ENCODE data around the gene RNF144B. TPM values are rescaled to one million over a fixed set of nuclear protein-coding genes. Genes with fewer than 3 reads are reported as not detected.

The RNF144B gene
- total and polyA plus RNA-seq, 2 of the 13 experiments (the other 11 are each of a cell fraction or from before 2014, with no cell fraction given) = 1.8 to 4.3 TPM

DNA sequence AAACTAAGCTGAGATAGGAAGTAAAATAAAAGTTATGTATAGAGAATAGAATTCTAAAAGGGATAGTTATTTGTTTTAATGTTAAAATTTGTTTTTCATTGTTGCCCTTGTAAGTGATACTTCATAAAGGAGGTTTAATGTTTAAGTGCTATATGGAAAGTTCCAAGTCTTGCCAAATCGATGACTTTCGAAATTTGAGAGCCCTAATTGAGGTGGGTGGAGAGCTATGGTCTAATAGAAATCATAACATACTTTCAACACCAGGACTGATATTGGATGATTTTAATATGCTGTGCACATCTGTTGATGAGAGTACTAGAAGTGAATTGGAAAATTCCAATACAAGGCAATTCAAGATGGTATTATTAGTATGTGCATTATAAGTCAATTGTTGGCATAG lies 64.6 kb downstream of the RNF144B start:
- no peak for TF ChIP-seq ZNF180 (CRISPR knock-in tag; IDR thresholded peaks at IDR 0.05; ENCODE audit: borderline replicate concordance, low read depth)
- TF ChIP-seq, protein P1, sequence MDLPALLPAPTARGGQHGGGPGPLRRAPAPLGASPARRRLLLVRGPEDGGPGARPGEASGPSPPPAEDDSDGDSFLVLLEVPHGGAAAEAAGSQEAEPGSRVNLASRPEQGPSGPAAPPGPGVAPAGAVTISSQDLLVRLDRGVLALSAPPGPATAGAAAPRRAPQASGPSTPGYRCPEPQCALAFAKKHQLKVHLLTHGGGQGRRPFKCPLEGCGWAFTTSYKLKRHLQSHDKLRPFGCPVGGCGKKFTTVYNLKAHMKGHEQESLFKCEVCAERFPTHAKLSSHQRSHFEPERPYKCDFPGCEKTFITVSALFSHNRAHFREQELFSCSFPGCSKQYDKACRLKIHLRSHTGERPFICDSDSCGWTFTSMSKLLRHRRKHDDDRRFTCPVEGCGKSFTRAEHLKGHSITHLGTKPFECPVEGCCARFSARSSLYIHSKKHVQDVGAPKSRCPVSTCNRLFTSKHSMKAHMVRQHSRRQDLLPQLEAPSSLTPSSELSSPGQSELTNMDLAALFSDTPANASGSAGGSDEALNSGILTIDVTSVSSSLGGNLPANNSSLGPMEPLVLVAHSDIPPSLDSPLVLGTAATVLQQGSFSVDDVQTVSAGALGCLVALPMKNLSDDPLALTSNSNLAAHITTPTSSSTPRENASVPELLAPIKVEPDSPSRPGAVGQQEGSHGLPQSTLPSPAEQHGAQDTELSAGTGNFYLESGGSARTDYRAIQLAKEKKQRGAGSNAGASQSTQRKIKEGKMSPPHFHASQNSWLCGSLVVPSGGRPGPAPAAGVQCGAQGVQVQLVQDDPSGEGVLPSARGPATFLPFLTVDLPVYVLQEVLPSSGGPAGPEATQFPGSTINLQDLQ (CRISPR knock-in tag; IDR thresholded peaks at IDR 0.05) = no peak
- no peak for TF ChIP-seq SALL1 (CRISPR knock-in tag; IDR thresholded peaks at IDR 0.05)
- TF ChIP-seq KLF9 (CRISPR knock-in tag; IDR thresholded peaks at IDR 0.05; ENCODE audit: low read depth) = no peak
- TF ChIP-seq, protein P2, sequence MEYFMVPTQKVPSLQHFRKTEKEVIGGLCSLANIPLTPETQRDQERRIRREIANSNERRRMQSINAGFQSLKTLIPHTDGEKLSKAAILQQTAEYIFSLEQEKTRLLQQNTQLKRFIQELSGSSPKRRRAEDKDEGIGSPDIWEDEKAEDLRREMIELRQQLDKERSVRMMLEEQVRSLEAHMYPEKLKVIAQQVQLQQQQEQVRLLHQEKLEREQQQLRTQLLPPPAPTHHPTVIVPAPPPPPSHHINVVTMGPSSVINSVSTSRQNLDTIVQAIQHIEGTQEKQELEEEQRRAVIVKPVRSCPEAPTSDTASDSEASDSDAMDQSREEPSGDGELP (IDR thresholded peaks at IDR 0.05; ENCODE audit: borderline replicate concordance, low read depth) = no peak
- TF ChIP-seq ZNF891 (CRISPR knock-in tag; IDR thresholded peaks at IDR 0.05) = no peak
- Histone ChIP-seq H3K4me2 (ENCODE audit: low read depth, low read length) (no peak overlapping the region), H3K27me3 (ENCODE audit: control insufficient read depth in 1 of 2, insufficient read depth in 2 of 2, low read length in 2 of 2) (no peaks in the 10 kb centered on the region), H3K36me3 (replicated peaks in 1 of 2; ENCODE audit: control insufficient read depth in 1 of 2, insufficient read depth in 2 of 2, low read length in 2 of 2) (no peaks in the 10 kb centered on the region), H3K9ac (ENCODE audit: insufficient read depth, low read depth, low read length) (no peak overlapping the region), H4K20me1 (ENCODE audit: insufficient read depth, low read length) (no peaks in the 10 kb centered on the region), H3K4me1 (ENCODE audit: insufficient read depth, low read length) (no peaks in the 10 kb centered on the region), H3K4me3 (replicated peaks in 1 of 3; ENCODE audit: insufficient read depth in 1 of 3, low read depth in 2 of 3, low read length in 3 of 3) (no peak overlapping the region), H3K27ac (ENCODE audit: extremely low read length, insufficient read depth, low read length) (no peak overlapping the region), H2AFZ (ENCODE audit: low read length) (no peak overlapping the region), H3K79me2 (ENCODE audit: insufficient read depth, low read length) (no peaks in the 10 kb centered on the region), H3K9me3 (ENCODE audit: low read length) (no peaks in the 10 kb centered on the region)
- ATAC-seq (no peak), FAIRE-seq (no peak), DNase-seq (ENCODE audit: low spot score) (no peak)
- 95% methylated on average over 2 of the region's 2 CpGs for whole genome bisulfite sequencing (ENCODE audit: low lambda C conversion rate)
- BruUV-seq (replicated peaks) = no TSS peak
- ChIA-PET POLR2A (no interaction called here), CTCF (ENCODE audit: low intra/inter-chr PET ratio, low total read pairs) (no interaction called here)
- intact Hi-C loops (cut with micrococcal nuclease; ENCODE audit: unreplicated experiment) (no loop called here), in situ Hi-C loops (cut with HindIII; ENCODE audit: extremely low pct_ligation_motif_present, low pct_unique_long_range_greater_than_20kb) (no loop called here)
